Stimulated activated CD4-positive, alpha-beta T cell treated with anti-CD3 and anti-CD28 coated beads, Interleukin-2, amount 100 ng/mL, for 48 hours (primary cell): ENCODE measurements around the gene AMPH.
A peak's percentile ranks its signal among the peaks of the same experiment; 100 is the strongest.
"Not testable (repeated sequence)": the region's sequence is repeated elsewhere in the genome, so short reads cannot be mapped to it uniquely, and the experiment has no call there.

Experiments
- DNase-seq, 2 donors: peaks; one replicate each; pipeline ENCODE4 v3.0.0-alpha.2; 2020

Gene AMPH

GRCh38 chr7:38344741-38345140, 286.4 kb downstream of the AMPH start:
- DNase-seq: not testable (repeated sequence)

DNA sequence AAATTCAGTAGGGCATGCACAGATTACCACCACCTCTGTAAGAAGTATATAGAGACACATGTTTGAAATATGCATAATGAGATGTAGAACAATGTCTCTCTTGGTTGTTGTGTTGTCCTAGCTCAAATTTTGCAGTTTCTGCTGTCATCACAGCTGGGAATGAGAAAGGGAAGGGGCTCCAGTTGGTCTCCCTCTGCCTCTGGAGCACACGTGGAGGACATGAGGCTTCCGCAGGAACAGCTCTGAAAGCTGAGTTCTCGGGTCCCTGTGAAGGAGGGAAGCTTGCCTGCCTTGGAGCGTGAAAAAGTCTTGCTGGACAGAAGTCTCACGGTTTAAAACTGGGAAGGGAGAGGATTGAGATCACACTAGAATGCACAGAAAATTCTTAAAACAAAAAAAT, 289.0 kb downstream of the AMPH start:
- DNase-seq: not testable (repeated sequence)

DNA sequence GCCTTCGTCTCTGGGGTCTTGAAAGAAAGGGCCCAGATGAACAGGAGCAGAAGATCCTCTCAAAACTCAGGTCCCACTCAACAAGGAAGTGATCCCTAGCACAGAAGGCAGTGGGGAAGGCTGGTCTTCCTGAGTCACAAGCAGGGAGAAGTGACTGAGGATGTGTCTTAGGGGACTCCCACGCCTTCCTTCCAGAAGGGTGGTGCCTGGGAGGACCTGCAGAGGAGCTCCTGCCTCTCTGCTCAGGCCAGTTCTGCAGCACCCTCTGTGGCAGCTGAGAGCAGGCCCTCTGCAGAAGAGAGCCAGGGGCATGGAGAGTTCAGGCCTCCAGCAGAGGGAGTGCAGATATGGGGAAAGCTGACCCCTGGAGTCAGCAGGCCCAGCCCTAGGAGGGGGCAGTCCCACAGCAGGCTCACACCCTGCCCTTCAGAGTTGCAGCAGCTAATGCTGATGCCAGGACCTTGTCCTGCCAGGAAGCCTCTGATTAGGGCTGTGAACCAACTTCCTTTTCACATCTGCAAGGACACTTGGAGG, 289.9 kb downstream of the AMPH start:
- not testable (repeated sequence) for DNase-seq

- no peak for DNase-seq
Measured at GRCh38 chr7:38339953-38340819, 291.0 kb downstream of the AMPH start.

- not testable (repeated sequence) for DNase-seq
Measured at GRCh38 chr7:38336148-38336515, 295.0 kb downstream of the AMPH start.

- peak; percentile 72 to 75 for DNase-seq
Measured at GRCh38 chr7:38335492-38336147, 295.6 kb downstream of the AMPH start.

GRCh38 chr7:38335128-38335491, 296.1 kb downstream of the AMPH start:
- no peak for DNase-seq

DNA sequence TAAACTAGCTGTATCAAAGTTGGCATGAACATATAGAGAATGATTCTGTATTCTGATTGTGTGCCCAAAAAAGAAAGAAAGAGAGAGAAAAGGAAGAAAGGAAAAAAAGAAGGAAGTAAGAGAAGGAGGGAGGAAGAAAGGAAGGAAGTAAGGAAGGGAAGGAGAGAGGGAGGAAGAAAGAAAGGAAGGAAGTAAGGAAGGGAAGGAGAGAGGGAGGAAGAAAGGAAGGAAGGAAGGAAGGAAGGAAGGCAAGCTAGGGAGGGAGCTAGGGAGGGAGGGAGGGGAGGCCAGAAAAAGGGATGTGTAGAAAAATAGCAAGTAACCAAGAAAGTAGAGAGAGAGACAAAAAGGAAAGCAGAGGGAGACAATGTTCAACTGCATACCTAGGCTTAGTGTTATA, 297.0 kb downstream of the AMPH start:
- DNase-seq: no peak
